GM18505 (cell line): ENCODE measurements around the gene MRPL54.

Experiments
- ATAC-seq: cut with Tn5 transposase; IDR thresholded peaks from one replicate; pipeline ENCODE4 v1.9.1; 2021; ENCODE audit not compliant: unreplicated experiment
- POLR2A ChIP-seq: IDR thresholded peaks from 4 replicates; pipeline ENCODE4 v1.6.1; 2011; ENCODE audit warnings: borderline replicate concordance; ENCODE audit not compliant: insufficient read depth, insufficient read length; ENCODE audit errors: extremely low read depth

MRPL54 gene

GRCh38 chr19:3732108-3732507 is 30.4 kb upstream of the MRPL54 start:
- ATAC-seq = no peak
- no peak for TF ChIP-seq POLR2A

GRCh38 chr19:3733549-3734309 is 28.8 kb upstream of the MRPL54 start:
- TF ChIP-seq POLR2A = no peak
- ATAC-seq = no peak

DNA sequence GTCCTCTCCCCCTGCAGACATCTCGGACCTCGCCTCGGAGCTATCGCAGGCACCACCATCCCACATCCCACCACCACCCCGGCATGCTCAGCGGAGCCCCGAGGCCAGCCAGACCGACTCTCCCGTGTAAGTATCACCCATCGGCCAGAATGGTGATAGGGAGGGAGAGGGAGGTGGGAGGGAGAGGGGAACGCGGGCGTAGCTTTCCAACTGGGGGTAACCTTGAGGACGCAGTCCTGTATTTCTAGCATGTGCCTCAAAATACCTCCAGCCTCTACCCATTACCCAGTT is 28.2 kb upstream of the MRPL54 start:
- ATAC-seq = no peak

DNA sequence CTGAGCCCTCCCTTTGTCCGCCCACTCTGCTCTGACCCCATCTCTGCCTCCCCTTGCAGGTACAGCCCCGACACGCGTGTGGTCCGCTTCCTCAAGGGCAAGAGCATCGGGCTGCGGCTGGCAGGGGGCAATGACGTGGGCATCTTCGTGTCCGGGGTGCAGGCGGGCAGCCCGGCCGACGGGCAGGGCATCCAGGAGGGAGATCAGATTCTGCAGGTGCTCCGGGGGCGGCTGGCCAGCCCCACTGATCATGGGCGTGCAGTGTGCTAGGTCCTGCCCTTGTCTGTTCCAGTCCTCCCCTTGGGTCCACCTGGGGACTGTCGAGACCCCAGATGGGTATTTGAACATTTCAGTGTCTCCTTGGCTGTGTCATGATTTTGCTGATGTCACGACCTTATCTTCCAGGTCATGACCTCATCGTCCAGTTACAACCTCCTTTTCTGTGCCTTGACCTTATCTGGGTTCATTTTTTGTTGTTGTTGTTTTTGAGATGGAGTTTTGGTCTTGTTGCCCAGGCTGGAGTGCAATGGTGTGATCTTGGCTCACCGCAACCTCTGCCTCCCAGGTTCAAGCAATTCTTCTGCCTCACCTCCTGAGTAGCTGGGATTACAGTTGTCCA is 26.3 kb upstream of the MRPL54 start:
- ATAC-seq = no peak
- TF ChIP-seq POLR2A = no peak

More for the DNA sequence above, 28.2 kb upstream of the MRPL54 start:
- TF ChIP-seq POLR2A = no peak

DNA sequence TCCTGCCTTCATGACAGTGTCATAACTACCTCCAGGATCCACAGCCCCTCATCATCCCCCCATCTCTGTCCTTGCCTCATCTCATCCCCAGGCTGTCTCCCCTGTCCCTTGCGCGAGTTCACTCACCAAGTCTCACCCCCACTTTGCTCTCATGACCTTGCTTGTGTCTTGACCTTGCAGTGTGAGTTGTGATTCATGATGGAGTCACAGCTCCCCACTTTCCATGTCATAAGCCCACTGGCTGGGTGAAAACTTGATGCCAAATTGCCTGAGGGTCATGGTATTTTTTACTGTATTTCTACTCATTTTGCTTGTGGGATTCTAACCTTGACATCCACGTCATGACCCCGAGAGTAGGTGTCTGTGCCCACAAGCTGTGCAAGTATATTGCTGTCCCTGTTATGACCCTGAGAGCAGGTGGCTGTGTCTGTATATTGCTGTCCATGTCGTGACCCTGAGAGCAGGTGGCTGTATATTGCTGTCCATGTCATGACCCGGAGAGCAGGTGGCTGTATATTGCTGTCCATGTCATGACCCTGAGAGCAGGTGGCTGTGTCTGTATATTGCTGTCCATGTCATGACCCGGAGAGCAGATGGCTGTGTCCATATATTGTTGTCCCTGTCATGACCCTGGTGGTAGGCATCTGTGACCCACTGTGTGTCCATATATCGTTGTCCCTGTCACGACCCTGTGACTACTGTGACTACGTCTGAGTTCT is 24.8 kb upstream of the MRPL54 start:
- no peak for ATAC-seq
- no peak for TF ChIP-seq POLR2A

DNA sequence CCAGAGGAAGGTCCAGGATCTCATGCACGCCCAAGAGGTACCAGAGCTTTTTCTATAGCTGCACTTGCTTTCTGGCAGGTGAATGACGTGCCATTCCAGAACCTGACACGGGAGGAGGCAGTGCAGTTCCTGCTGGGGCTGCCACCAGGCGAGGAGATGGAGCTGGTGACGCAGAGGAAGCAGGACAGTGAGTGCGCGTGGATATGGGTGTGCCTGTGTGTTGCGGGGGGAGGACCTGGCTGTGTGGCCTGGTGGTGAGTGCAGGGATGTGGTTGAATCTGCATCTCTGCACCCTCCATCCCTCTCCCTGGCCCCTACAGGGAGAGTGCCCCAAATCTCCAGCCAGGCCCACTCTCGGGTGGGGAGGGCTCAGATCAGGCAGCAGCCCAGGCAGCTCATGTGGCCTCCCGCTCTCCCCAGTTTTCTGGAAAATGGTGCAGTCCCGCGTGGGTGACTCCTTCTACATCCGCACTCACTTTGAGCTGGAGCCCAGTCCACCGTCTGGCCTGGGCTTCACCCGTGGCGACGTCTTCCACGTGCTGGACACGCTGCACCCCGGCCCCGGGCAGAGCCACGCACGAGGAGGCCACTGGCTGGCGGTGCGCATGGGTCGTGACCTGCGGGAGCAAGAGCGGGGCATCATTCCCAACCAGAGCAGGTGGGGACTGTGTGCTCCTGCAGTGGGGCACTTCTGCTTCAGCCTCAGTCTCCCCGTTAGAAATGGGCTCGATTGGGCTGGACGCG is 23.8 kb upstream of the MRPL54 start:
- no peak for ATAC-seq
- no peak for TF ChIP-seq POLR2A

DNA sequence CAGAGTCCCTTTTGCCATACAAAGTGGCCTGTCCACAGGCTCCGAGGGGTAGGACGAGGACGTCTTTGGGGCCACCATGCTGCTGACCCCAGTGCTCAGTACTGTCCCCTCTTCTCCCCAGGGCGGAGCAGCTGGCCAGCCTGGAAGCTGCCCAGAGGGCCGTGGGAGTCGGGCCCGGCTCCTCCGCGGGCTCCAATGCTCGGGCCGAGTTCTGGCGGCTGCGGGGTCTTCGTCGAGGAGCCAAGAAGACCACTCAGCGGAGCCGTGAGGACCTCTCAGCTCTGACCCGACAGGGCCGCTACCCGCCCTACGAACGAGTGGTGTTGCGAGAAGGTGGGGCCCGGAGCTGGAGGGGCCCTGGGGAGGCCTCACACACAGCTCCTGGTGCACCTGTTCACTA is 22.1 kb upstream of the MRPL54 start:
- no peak for ATAC-seq
- no peak for TF ChIP-seq POLR2A

GRCh38 chr19:3743486-3743885 is 19.0 kb upstream of the MRPL54 start:
- ATAC-seq = no peak
- no peak for TF ChIP-seq POLR2A

DNA sequence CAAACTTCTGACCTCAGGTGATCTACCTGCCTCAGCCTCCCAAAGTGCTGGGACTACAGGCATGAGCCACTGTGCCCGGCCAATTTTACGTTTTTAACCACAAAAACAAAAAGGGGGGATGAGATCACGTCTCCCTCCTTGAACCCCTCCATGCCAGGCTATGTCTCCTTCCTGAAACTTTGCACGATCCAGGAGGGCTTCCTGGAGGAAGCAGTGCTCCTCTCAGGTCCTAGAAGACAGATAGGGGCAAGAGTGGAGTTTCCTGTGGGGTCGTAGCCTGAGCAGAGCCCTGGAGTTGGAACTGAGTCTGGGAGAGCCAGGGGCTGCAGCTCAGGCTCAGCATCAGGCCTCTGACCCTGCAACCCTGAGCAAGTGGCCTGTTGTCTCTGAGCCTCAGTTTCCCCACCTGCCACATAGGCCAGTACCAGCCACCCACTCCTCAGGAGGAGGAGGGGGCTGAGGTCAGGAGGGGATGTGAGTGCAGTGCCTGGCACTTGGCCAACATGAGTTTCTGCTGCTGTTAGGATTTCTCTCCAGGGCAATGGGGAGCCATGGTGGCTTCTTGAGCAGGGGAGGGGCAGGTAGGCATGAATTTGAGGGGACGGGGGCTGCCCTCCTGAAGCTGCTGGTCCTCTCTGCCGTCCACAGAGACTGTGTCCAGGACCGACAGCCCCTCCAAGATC is 17.0 kb upstream of the MRPL54 start:
- TF ChIP-seq POLR2A = no peak
- ATAC-seq = no peak

- no peak for ATAC-seq
- no peak for TF ChIP-seq POLR2A
These were observed 16.0 kb upstream of the MRPL54 start for GRCh38 chr19:3746371-3747056.

DNA sequence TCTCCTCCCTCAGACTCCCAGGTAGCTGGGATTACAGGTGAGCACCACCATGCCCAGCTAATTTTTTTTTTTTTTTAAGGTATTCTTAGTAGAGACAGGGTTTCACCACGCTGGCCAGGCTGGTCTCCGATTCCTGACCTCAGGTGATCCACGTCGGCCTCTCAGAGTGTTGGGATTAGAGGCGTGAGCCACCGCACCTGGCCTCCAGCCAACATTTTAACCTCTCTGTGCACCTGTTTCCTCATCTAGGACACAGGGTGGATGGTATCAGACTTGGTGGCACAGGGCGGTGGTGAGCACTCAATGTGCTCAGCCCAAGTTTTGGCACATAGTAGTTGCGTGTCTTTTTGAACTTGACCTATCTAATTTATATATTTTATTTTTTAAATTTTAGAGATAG is 13.5 kb upstream of the MRPL54 start:
- TF ChIP-seq POLR2A = no peak
- ATAC-seq = no peak

- no peak for TF ChIP-seq POLR2A
- ATAC-seq = no peak
These were observed 12.3 kb upstream of the MRPL54 start for GRCh38 chr19:3750211-3750610.
